Choroid plexus epithelial cell (primary cell): ENCODE measurements around the gene LUC7L2.
"Not testable (repeated sequence)": the region's sequence is repeated elsewhere in the genome, so short reads cannot be mapped to it uniquely, and the experiment has no call there.

Experiments
- DNase-seq: peaks from one replicate; pipeline ENCODE4 v3.0.0-alpha.2; 2010; ENCODE audit warnings: low read depth
- H3K4me3 ChIP-seq: 2 replicates; pipeline ENCODE4 v1.5.1; 2011; ENCODE audit warnings: low read depth, mild to moderate bottlenecking, control low read depth, low read length, moderate library complexity
- TF ChIP-seq, protein P1 (sequence below): conservative IDR thresholded peaks from 2 replicates; pipeline ENCODE4 v1.5.1; 2011; ENCODE audit warnings: low read depth, mild to moderate bottlenecking, control low read depth, inconsistent platforms, low read length, moderate library complexity

LUC7L2 gene

DNA sequence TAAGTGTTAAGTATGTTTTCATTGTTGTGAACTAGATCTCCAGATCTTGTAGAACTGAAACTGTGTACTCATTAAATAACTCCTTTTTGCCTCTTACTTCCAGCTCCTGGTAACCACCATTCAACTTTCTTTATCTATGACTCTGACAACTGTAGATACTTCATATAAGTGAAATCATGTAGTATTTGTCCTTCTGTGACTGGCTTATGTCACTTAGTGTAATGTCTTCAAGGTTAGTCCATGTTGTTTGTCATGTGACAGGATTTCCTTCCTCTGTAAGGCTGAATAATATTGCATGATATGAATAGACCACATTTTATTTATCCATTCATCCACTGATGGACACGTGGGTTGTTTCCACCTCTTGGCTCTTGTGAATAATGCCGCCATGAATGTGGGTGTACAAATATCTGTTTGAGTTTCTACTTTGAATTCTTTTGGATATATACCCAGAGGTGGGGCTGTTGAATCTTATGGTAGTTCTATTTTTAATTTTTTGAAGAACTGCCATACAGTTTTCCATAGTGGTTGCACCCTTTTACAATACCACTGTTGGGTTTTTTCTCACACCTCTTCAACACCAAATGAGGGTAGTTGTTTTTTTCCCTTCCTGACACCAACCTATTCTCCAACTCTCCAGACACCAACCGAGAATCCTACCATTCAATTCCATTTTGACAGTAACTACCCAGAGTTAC lies 29.2 kb upstream of the LUC7L2 start:
- DNase-seq, result no peak
- H3K4me3 ChIP-seq, result no peak overlapping the region
- TF ChIP-seq, protein P1, sequence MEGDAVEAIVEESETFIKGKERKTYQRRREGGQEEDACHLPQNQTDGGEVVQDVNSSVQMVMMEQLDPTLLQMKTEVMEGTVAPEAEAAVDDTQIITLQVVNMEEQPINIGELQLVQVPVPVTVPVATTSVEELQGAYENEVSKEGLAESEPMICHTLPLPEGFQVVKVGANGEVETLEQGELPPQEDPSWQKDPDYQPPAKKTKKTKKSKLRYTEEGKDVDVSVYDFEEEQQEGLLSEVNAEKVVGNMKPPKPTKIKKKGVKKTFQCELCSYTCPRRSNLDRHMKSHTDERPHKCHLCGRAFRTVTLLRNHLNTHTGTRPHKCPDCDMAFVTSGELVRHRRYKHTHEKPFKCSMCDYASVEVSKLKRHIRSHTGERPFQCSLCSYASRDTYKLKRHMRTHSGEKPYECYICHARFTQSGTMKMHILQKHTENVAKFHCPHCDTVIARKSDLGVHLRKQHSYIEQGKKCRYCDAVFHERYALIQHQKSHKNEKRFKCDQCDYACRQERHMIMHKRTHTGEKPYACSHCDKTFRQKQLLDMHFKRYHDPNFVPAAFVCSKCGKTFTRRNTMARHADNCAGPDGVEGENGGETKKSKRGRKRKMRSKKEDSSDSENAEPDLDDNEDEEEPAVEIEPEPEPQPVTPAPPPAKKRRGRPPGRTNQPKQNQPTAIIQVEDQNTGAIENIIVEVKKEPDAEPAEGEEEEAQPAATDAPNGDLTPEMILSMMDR, result no peak

GRCh38 chr7:139332697-139333359 lies 26.9 kb upstream of the LUC7L2 start:
- no peak for DNase-seq
- TF ChIP-seq, protein P1, result no peak
- H3K4me3 ChIP-seq, result no peak overlapping the region

- not testable (repeated sequence) for DNase-seq, H3K4me3 ChIP-seq
These were observed 26.3 kb upstream of the LUC7L2 start for GRCh38 chr7:139333443-139333842.

- no peak overlapping the region for H3K4me3 ChIP-seq
- no peak for DNase-seq
- TF ChIP-seq, protein P1, result no peak
These were observed 25.1 kb upstream of the LUC7L2 start for GRCh38 chr7:139334399-139335150.

- no peak overlapping the region for H3K4me3 ChIP-seq
- DNase-seq, result no peak
- TF ChIP-seq, protein P1, result no peak
These were observed 20.7 kb upstream of the LUC7L2 start for GRCh38 chr7:139339025-139339424.

DNA sequence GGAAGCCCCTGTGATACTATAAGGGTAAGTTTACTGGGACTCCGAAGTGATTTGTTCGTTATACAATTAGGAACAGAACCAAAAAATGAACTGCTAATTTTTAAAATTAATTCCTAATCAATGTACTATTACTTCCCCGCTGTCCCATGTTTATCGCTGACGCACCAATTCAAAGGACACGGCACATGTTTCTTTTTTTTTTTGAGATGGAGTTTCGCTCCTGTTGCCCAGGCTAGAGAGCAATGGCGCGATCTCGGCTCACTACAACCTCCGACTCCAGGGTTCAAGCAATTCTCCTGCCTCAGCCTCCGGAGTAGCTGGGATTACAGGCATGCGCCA lies 20.0 kb upstream of the LUC7L2 start:
- peak overlapping the region; percentile 78 for H3K4me3 ChIP-seq
- DNase-seq, result no peak
- TF ChIP-seq, protein P1, result no peak

DNA sequence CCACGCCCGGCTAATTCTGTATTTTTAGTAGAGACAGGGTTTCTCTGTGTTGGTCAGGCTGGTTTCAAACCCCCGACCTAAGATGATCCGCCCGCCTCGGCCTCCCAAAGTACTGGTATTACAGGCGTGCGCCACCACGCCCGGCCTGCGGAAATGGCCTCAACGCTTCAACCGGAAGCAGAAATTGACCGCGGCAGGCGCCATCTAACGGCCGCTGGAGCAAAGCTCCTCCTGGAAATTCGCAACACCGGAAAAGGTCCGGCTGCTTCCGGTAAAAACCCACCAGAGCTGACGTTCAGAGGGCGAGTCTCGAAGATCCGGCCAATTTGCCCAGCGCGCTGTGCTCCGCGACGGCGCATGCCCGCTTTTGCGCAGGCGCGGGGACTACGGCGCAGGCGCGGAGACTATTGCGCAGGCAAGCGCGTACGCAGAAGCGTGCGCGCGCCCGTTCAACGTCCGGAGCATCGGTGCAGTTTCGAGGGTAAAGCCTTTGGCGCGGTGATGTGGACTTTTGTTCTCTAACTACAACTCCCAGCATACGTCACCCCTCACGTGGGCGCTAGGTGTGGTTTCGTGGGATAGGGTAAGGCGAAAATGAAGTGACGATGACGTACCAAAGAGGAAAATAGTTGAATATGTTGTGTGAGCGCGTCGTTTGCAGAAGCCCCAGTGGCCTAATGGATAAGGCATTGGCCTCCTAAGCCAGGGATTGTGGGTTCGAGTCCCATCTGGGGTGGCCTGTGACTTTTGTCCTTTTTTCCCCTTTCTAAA lies 19.5 kb upstream of the LUC7L2 start:
- H3K4me3 ChIP-seq, result peak overlapping the region; percentile 78
- TF ChIP-seq, protein P1, result peak; percentile 88

More for the DNA sequence above, 19.5 kb upstream of the LUC7L2 start:
- peak; percentile 100 for DNase-seq
